Gastroesophageal sphincter (tissue), 4 donors: ENCODE data around the gene POLN. TPM values are rescaled to one million over a fixed set of nuclear protein-coding genes. Genes with fewer than 3 reads are reported as not detected.

Source experiments
- ATAC-seq: fragments of 150-250 bp; one replicate; pipeline ENCODE4 v1.9.1; 2016; ENCODE audit warnings: mild to moderate bottlenecking, moderate library complexity
- H3K27ac ChIP-seq, 4 donors: fragments of 200-600 bp; sonication (generic) in 3 of 4; 1 replicate in 3 of 4; 2 replicates in 1 of 4; pipeline ENCODE4 v1.5.1; 2016 to 2019
- H3K27me3 ChIP-seq: fragments of 200-600 bp; sonication (generic); one replicate; pipeline ENCODE4 v1.5.1; 2019
- H3K36me3 ChIP-seq, 2 donors: fragments of 200-600 bp; sonication (generic); one replicate each; pipeline ENCODE4 v1.5.1; 2019; ENCODE audit warnings: control low read depth in 1 of 2
- H3K4me1 ChIP-seq, 3 donors: fragments of 200-600 bp; sonication (generic); 1 replicate in 2 of 3; 2 replicates in 1 of 3; pipeline ENCODE4 v1.5.1; 2016 to 2019; ENCODE audit warnings: control low read depth in 2 of 3
- H3K4me3 ChIP-seq, 2 donors: fragments of 200-600 bp; sonication (generic); one replicate each; pipeline ENCODE4 v1.5.1; 2019; ENCODE audit warnings: mild to moderate bottlenecking in 1 of 2, moderate library complexity in 1 of 2
- H3K9me3 ChIP-seq, 3 donors: fragments of 200-600 bp; sonication (generic); one replicate each; pipeline ENCODE4 v1.5.1; 2017 to 2019; ENCODE audit warnings: control low read depth in 2 of 3
- EP300 ChIP-seq: sonication (generic); formaldehyde crosslinking; IDR thresholded peaks from one replicate; pipeline ENCODE4 v1.6.1; 2017; ENCODE audit warnings: antibody characterized with exemption, mild to moderate bottlenecking
- POLR2A ChIP-seq, 2 donors: fragments of 450-650 bp; IDR thresholded peaks; one replicate each; pipeline ENCODE4 v1.6.1; 2017; ENCODE audit warnings: antibody characterized with exemption in 2 of 2, mild to moderate bottlenecking in 2 of 2, moderate library complexity in 1 of 2
- POLR2AphosphoS5 ChIP-seq: sonication (generic); formaldehyde crosslinking; IDR thresholded peaks from one replicate; pipeline ENCODE4 v1.6.1; 2017; ENCODE audit warnings: antibody characterized with exemption
- WGBS, 2 donors: methylation state at CpG; one replicate each; pipeline ENCODE4 v1.1.5; 2018; ENCODE audit warnings: low coverage in 1 of 2; 5-methylcytosine and 5-hydroxymethylcytosine counted together
- total RNA-seq, 4 donors: library from RNA; depleted of rRNA; stranded (reverse); fragments of >200 nt; gene quantifications; one replicate each; pipeline ENCODE4 v1.1.0, GENCODE V29; 2016
- TF ChIP-seq, protein P1 (sequence below), 4 experiments: fragments of 200-600 bp in 2 of 4; fragments of 450-650 bp in 2 of 4; sonication (generic) in 1 of 4; IDR thresholded peaks; one replicate each; pipeline ENCODE4 v1.5.1; 2017 to 2019; ENCODE audit warnings: antibody characterized with exemption in 4 of 4, mild to moderate bottlenecking in 2 of 4, moderate library complexity in 2 of 4

POLN gene
- total RNA-seq, 4 donors from 2014 or later: 1.5 to 4.6 (median 2.6) TPM

- H3K36me3 ChIP-seq: peaks cover 0 to 97% of the 10 kb centered on the region in 2 donors
- no peak for ATAC-seq
- H3K9me3 ChIP-seq: no peaks in the 10 kb centered on the region
- H3K27ac ChIP-seq: no peak overlapping the region
- TF ChIP-seq POLR2AphosphoS5 (no peak), POLR2A (IDR thresholded peaks at IDR 0.05) (no peak), EP300 (no peak)
- TF ChIP-seq, protein P1, sequence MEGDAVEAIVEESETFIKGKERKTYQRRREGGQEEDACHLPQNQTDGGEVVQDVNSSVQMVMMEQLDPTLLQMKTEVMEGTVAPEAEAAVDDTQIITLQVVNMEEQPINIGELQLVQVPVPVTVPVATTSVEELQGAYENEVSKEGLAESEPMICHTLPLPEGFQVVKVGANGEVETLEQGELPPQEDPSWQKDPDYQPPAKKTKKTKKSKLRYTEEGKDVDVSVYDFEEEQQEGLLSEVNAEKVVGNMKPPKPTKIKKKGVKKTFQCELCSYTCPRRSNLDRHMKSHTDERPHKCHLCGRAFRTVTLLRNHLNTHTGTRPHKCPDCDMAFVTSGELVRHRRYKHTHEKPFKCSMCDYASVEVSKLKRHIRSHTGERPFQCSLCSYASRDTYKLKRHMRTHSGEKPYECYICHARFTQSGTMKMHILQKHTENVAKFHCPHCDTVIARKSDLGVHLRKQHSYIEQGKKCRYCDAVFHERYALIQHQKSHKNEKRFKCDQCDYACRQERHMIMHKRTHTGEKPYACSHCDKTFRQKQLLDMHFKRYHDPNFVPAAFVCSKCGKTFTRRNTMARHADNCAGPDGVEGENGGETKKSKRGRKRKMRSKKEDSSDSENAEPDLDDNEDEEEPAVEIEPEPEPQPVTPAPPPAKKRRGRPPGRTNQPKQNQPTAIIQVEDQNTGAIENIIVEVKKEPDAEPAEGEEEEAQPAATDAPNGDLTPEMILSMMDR (IDR thresholded peaks at IDR 0.05): no peak
- no peaks in the 10 kb centered on the region for H3K27me3 ChIP-seq
- H3K4me1 ChIP-seq: peaks cover 0 to 32% (median 6%) of the 10 kb centered on the region in 3 donors
- H3K4me3 ChIP-seq: no peak overlapping the region
- WGBS, 2 donors: 90% methylated on average over 4 of the region's 30 CpGs; no CpG with 5 or more reads in 1 of the 2 donors
These were observed 8.6 kb upstream of the POLN start for GRCh38 chr4:2250357-2251072.

DNA sequence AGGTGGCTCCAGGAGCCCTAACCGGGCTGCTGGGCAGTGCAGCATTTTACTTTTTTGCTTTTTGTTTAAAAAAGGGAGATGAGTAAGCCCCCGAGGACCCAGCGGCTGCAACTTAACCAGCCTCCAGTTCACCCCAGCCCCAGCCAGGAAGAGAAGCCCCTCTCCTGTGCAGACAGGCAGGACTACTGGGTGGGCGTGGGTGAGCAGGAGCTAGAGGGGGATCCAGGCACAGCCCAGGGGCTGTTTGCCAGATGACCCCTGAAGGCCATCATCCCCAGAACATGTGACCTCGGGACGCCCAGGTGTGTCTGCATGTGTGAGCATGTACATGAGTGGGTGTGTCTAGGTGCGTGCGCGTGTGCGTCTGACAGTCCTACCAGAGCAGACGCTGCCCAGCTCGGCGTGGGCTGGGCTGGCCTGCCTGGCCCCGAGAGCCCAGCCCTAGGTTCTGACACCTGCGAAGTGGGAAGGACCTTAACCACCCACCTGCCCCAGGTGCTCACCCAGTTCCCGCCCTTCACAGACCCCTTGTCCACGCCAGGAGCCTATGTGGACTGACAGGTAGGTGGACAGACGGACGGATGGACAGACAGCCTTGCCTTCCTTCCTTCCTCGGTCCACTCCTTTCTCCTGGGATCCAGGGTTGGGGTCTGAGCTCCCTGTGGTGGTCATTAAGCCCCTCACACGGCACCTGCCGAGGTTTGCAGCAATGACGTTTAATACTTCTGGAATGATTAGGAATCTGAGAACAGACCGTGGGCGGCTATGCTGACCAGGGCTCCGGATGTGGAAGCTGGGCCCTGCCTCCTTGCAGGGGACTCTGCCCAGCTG lies 7.8 kb upstream of the POLN start:
- Histone ChIP-seq H3K4me1 (peaks cover 0 to 32% (median 0%) of the 10 kb centered on the region in 3 donors), H3K4me3 (no peak overlapping the region), H3K36me3 (peaks cover 0 to 96% of the 10 kb centered on the region in 2 donors), H3K27ac (no peak overlapping the region), H3K27me3 (no peaks in the 10 kb centered on the region), H3K9me3 (no peaks in the 10 kb centered on the region)
- no peak for ATAC-seq
- TF ChIP-seq, protein P1 (IDR thresholded peaks at IDR 0.05): no peak
- TF ChIP-seq POLR2AphosphoS5 (no peak), EP300 (no peak), POLR2A (IDR thresholded peaks at IDR 0.05) (no peak)
- 87% methylated on average over 5 of the region's 26 CpGs; no CpG with 5 or more reads in 1 of the 2 donors for WGBS, 2 donors

- Histone ChIP-seq H3K27me3 (no peaks in the 10 kb centered on the region), H3K36me3 (peaks cover 0 to 87% of the 10 kb centered on the region in 2 donors), H3K27ac (no peak overlapping the region), H3K4me3 (no peak overlapping the region), H3K4me1 (peaks cover 0 to 33% (median 0%) of the 10 kb centered on the region in 3 donors), H3K9me3 (no peaks in the 10 kb centered on the region)
- no peak for TF ChIP-seq EP300
- no peak for TF ChIP-seq POLR2AphosphoS5
- TF ChIP-seq, protein P1 (IDR thresholded peaks at IDR 0.05): no peak
- TF ChIP-seq POLR2A (IDR thresholded peaks at IDR 0.05): no peak
- 33% methylated on average over 1 of the region's 10 CpGs; no CpG with 5 or more reads in 1 of the 2 donors for WGBS, 2 donors
- ATAC-seq: no peak
These were observed 6.9 kb upstream of the POLN start for GRCh38 chr4:2248821-2249261.

- WGBS, 2 donors: 60% methylated on average over 1 of the region's 21 CpGs; no CpG with 5 or more reads in 1 of the 2 donors
- peaks cover 0 to 80% of the 10 kb centered on the region in 2 donors for H3K36me3 ChIP-seq
- H3K9me3 ChIP-seq: no peaks in the 10 kb centered on the region
- ATAC-seq: no peak
- TF ChIP-seq, protein P1 (IDR thresholded peaks at IDR 0.05): no peak
- TF ChIP-seq POLR2A (IDR thresholded peaks at IDR 0.05) (no peak), EP300 (no peak), POLR2AphosphoS5 (no peak)
- peaks cover 0 to 33% (median 0%) of the 10 kb centered on the region in 3 donors for H3K4me1 ChIP-seq
- no peak overlapping the region for H3K27ac ChIP-seq
- H3K4me3 ChIP-seq: no peak overlapping the region
- no peaks in the 10 kb centered on the region for H3K27me3 ChIP-seq
These were observed 6.3 kb upstream of the POLN start for GRCh38 chr4:2248044-2248780.
